Non-pigmented ciliary epithelial cell (primary cell): ENCODE measurements around the gene AQP1.

Experiments used
- DNase-seq: peaks from one replicate; pipeline ENCODE4 v3.0.0-alpha.2; 2010; ENCODE audit warnings: low read depth

The AQP1 gene

DNA sequence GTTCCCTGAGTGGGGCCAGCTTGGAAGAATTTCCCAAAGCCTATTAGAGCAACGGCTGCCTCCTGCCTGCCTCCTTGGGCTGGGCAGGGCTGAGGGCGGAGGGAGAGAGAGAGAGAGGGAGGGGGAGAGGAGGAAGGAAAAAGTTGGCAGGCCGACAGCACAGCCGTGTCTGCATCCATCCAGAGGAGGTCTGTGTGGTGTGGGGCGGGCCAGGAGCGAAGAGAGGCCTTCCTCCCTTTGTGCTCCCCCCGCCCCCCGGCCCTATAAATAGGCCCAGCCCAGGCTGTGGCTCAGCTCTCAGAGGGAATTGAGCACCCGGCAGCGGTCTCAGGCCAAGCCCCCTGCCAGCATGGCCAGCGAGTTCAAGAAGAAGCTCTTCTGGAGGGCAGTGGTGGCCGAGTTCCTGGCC, at the start of gene AQP1:
Gene AQP1, plus strand, starts transcription at position 293 of the 409 bp plus-strand sequence. Its CDS starts 57 bp downstream, at position 350.
- no peak for DNase-seq

GRCh38 chr7:30862995-30863705, 48.5 kb upstream of the AQP1 start:
- no peak for DNase-seq

DNA sequence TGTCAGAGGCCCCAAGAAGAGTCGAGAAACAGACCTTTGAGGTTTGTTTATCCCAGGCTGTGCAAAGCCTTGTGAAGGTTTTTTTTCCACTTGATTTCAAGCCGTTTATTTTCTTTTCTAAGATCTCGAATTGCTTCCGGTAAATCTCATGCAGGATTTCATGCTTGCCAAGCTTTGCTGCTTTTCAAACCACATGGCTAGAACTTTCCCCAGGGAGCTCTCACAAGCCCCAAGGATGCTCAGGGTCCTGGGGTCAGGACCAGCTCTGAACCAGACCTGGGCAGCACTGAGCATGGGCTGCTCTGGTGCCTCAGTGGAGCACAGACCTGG, 48.0 kb upstream of the AQP1 start:
- DNase-seq, result no peak

DNA sequence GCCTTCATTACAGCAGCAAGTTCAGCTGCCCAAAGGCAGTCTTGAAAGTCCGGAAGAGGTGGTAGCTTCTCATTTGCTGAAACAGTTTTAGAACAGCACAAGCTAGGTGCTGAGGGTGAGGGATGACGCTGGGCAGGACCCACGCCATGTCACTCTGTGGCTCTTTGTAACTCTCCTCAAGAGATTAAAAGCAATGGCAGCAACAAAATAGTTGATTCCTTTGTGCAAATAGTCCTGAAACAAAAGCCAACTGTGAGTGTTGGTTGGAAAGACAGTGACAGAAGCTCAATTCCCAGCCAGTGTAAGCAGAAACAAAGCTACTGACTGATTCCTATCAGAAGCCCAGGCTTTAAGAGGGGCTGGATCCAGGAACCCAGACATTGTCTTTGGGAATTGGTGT, 47.6 kb upstream of the AQP1 start:
- DNase-seq, result no peak

- DNase-seq, result no peak
These were observed 46.6 kb upstream of the AQP1 start for GRCh38 chr7:30865076-30865475.

DNA sequence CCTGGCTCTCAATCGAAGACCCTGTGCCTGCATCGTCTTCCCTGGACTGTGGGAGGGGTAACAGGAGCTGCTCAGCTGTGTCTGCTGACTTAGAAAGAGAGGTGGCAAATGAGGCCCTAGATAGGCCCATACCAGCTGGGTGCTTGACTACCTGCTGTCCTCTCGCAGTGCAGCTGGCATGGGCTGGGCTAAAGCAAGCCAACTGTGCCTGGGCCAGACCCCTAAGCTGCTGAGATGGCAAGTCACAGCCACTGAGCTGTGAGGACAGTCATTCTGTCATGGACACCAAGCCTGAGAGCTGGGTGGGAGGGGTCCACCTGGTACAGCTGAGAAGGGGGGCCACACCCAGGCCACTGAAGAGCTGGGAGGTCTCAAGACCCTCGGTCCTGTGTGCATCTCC, 45.8 kb upstream of the AQP1 start:
- DNase-seq, result no peak

GRCh38 chr7:30866939-30867338, 44.7 kb upstream of the AQP1 start:
- DNase-seq, result no peak

GRCh38 chr7:30867483-30867882, 44.2 kb upstream of the AQP1 start:
- no peak for DNase-seq

DNA sequence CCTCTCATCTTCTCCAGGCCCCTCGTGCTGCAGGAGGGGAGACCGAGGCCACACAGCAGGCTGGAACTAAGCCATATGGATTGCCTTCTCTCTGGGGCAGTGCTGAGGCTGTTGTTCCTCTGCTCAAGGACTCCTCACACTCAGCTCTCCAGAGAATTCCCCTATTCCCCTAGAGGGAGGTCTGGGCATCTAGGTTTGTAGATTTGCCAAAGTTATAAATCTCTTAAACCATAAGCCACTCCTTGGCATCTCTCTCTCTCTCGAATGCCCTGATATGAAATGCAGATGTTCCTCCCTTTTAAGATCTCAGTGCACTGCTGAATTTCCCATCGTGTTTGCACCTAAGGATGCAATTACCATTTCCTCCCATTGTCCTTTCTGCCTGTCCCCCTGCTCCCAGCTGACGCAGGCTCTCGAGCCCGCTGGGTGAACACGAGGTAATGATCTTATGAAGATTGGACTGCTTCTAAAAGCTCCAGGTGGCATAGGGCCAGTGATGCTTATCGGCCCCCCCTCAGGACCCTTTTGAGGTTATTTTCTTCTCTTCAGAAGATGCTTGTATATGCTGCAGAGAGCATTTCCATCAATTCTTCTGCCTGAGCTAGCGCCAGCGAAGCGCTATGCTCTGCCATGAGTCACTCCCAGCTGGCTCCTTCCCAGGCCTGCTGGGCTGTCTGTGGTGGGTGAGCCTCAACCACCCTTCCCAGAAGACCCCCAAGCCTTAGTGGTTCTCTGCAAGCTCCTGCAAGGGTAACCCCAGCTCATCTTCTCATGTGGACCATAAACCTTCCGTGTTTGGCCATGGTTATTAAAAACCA, 41.6 kb upstream of the AQP1 start:
- DNase-seq, result no peak

DNA sequence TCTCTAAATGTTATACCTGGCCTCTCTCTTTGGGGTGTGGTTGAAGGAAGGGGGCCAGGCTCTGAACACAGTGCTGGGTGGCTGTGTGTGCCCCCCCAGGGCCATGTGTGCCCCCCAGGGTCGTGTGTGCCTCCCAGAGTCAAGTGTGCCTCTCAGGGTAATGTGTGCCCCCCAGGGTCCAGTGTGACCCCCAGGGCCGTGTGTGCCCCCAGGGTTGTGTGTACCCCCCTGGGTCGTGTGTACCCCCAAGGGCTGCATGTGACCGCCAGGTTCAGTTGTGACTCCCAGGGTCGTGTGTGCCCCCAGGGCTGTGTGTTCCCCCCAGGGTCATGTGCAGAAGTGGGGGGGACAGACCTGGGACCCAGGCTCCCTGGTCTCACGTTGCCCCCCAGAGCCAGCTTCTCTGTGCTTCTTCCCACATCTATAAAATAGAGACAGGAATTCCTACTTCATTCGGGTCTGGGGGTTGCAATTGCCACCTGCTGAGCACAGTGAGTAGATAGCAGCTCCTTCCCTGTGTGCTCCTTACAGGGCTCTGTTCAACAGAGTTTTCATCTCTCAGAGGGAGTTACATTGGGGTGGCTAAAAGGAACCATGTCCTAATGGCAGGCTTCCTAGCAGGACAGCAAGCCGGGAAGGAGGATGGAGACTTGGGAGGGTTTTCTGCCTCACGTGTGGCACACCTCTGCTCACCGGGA, 40.7 kb upstream of the AQP1 start:
- no peak for DNase-seq

DNA sequence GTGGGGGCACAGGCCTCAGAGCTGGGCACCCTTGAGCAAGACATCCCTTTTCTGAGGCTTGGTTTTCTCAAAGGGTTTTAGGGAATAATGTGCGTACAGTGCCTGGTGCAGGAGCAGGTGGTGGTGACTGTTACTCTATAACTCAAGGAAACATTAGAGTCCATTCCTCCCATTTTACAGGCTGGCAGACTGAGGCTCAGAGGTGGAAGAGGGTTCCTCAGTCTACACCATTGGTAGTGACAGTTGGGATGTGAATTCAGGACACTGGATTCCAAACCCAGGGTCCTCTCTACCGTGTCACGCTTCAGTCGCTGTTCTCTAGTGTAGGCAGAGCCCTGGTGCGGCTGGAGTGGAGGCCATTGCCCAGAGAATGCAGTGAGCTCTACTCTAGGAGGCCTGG, 40.0 kb upstream of the AQP1 start:
- DNase-seq, result no peak

- DNase-seq, result no peak
These were observed 38.4 kb upstream of the AQP1 start for GRCh38 chr7:30873207-30873606.

DNA sequence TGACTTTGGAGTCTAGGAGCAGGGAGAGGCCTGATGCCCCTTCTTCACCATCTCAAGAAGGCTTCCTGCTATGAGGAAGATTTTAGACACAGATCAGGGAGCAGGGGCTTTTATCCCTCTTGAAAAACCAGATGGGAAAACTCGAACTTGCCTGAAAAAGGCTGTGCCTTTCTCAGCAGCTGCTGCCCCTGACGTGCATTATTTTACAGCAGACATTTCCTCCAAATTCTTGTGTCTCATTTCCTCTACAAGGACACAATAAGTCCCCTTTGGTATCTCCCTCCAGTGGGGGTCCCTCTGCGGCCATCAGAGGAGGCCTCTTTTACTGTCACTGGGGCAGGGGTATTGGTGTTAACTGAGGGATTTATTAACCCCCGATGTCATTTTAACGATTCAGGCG, 38.0 kb upstream of the AQP1 start:
- DNase-seq, result no peak

DNA sequence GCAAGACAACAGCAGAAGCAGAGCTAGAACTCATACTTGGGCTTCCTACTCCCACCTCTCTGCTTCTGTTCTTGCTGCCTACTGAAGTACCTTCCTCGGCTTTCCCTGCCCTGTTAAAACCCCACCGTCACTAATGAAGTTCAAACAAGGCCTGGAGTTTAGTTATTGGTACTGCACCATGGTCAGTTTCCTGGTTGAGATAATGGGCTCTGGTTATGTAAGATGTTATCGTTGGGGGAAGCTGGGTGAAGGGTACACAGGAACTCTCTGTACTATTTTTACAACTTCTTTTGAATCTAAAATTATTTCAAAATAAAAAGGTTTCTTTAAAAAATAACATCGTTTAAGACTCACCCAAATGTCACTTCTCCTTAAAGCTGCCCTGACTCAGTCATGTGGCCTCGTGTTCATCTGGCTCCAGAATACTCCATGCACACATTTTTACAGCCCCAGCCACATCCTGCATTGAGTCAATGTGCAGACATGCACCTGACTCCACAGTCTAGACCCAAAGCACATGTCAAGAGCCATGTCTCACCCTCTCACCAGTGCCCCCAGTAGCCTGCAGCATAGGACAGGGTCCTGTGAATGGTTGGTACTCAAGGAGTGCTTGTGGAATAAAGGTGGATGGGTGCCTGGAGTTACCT, 36.9 kb upstream of the AQP1 start:
- DNase-seq, result no peak

DNA sequence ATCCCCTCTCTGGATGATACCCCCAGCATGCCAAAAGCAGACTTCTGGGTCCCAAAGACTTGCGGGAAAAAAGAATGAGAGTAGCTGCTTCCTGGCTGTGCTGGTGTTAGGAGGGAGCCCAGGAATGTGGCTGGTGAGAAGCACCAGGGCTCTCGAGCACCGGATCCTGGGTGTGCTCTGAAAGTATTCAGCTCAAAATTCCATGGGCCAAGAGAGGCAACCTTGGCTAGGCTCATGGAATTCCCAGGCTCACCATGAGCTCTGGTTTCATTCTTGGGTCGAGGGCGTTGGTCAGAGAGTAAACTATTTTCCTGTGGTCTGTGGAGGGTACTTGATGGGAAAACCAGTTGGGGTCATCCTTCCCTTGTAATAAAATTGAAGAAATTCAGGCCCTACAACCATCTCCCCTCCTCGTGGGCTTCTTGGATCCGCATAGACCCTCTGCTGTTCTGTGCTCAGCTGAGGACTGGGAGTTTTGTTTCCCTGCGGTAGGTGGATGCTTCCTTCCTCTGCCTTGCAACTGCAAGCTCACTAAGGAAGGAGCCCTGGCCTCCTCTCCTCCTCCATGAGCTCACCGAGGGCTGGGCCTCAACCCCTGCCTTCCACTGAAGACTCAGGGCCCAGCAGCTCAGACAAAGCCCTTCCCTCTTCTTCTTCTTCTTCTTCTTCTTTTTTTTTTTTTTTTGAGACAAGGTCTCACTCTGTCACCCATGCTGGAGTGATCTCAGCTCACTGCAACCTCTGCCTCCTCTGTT, 34.5 kb upstream of the AQP1 start:
- DNase-seq, result no peak

DNA sequence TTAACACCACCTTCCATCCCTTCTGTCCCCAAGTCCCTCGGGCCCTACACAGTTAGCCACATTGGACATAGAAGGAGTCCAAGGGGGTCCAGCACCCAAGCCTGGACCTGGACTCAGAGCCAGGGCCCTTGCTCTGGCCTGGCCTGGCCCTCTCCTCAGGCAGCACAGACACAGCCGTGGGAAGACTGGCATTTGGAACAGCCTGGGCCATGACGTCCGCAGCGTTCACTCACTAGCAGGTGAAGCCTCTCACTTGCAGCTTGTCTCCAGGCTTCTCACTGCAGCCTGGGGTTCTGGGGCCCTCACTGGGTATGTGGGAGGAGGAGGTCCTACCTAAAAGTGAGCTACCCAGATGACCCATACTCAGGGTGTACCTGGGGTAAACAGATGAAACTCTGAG, 33.7 kb upstream of the AQP1 start:
- no peak for DNase-seq

DNA sequence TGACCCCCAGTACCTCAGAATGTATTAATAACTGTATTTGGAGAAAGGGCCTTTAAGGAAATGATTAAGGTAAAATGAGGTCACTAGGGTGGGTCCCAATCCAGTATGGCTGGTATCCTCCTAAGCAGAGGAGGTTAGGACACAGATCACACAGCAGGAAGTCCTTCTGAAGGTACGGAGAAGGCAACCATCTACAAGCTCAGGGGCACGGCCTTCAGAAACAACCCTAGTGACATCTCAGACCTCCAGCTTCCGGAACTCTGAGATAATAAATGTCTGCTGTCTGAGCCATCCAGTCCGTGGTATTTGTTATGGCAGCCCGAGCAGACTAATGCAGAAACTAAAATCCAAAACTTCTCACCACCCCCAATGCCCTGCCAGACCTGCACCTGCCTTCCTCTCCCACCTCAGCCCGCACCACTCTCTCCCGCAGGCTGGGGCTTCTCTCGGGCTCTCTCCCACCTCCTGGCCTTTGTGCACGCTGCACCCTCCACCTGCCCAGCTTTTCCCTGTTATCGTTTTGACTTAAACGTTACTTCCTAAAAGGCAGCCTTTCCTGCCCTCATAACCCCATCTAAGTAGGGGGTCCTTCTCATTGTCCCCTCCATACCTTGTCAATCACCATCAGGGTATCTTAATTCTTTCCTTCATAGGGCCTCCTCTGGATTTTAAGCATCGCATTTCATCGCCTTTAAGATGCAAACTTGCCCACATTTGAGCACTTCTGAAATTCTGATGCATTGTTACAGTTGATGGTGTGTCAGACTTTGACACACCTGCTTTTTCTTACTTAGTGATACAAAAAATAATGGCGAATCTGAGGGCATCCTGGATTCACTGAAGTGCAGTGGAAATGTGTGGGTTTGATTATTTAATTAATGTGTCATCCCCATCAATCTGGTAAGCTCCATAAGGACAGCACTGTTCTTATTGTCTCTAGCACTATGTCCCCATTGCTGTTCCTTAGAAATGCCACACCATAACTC, 32.2 kb upstream of the AQP1 start:
- no peak for DNase-seq

DNA sequence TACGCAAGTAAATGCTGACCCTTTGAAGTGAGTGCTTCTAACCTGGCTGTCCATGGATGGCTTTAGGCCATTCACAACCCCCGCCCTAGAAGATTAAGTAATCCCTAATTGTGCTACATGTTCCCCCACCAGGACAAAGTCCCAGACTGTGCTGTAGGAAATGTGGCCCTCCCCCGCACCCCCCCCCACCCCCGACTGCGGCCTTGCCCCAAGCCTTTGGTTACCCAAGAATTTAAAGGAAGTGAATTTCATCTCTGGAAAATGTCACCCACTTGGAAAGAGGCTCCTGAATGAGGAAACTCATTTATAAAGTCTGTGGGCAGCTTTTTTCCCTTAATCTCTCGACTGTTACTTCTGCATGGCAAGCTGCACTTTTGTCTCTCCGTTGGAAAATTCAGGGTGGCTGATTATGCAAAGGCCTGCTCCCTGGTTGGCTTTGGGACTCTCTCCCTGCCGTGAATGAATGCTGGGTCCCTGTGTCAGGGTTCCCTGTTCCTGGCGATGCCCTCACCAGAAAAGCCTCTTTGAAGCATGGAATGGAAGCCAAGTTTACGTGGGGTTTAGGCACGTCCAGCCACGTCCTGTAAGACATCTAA, 31.4 kb upstream of the AQP1 start:
- no peak for DNase-seq

DNA sequence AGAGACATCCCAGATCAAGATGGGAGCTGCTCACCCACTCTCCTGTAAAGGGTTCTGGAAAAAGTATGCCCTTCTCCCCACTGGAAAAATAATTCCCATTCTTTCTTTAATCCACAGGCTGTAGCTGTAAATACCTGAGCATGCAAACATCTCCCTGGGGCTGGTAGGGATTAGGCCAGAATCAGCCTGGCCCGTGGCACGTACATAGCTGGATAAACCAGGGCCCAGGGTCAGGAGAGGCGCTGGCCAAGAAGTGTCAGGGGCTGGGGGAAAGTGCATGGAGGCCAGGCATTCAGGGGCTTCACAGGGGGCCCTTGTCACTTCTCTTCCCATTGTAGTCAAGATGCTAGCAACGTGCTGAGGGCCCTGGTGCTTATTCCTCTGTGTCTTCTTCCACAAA, 30.7 kb upstream of the AQP1 start:
- no peak for DNase-seq

- DNase-seq, result no peak
These were observed 30.2 kb upstream of the AQP1 start for GRCh38 chr7:30881448-30881847.
